ENCODE data around the gene DUT.

GRCh38 chr15:48352474-48353072, 21.3 kb downstream of the DUT start:
- TF ChIP-seq POLR2A (IDR thresholded peaks at IDR 0.05), result no peak
- peak; percentile 70 to 85 (median 82) for TF ChIP-seq CTCF (IDR thresholded peaks at IDR 0.05)
